Adrenal gland (tissue), 12 donors: Measurements from ENCODE around the gene SLF1. TPM values are rescaled to one million over a fixed set of nuclear protein-coding genes. Genes with fewer than 3 reads are reported as not detected.

Experiments used
- DNase-seq, 7 donors: peaks; one replicate each; pipeline ENCODE4 v3.0.0-alpha.2; 2019 to 2020
- H3K27ac ChIP-seq, 5 donors: fragments of 200-600 bp; sonication (generic) in 4 of 5; 1 replicate in 3 of 5; 2 replicates in 2 of 5; pipeline versions ENCODE4 v1.5.1 to v1.8.0; 2016 to 2020; ENCODE audit warnings: mild to moderate bottlenecking in 1 of 5
- H3K27me3 ChIP-seq: fragments of 200-600 bp; 2 replicates; pipeline ENCODE4 v1.8.0; 2021
- H3K36me3 ChIP-seq, 2 donors: fragments of 200-600 bp; replicated peaks in 1 of 2; 1 replicate in 1 of 2; 2 replicates in 1 of 2; pipeline versions ENCODE4 v1.5.1 to v1.8.0; 2018 to 2022
- H3K4me1 ChIP-seq, 2 donors: fragments of 200-600 bp; replicated peaks in 1 of 2; 1 replicate in 1 of 2; 2 replicates in 1 of 2; pipeline versions ENCODE4 v1.5.1 to v1.8.0; 2018 to 2021
- H3K4me3 ChIP-seq, 4 donors: fragments of 200-600 bp; sonication (generic) in 3 of 4; one replicate each; pipeline ENCODE4 v1.5.1; 2016 to 2018
- H3K9me3 ChIP-seq, 3 donors: fragments of 200-600 bp; sonication (generic) in 1 of 3; replicated peaks in 1 of 3; 1 replicate in 2 of 3; 2 replicates in 1 of 3; pipeline versions ENCODE4 v1.5.1 to v1.8.0; 2016 to 2021
- CTCF ChIP-seq, 6 experiments: fragments of 450-650 bp in 4 of 6; fragments of 200-600 bp in 2 of 6; sonication (generic) in 1 of 6; IDR thresholded peaks; 1 replicate in 5 of 6; 2 replicates in 1 of 6; pipeline versions ENCODE4 v1.5.1 to v1.8.0; 2016 to 2021; ENCODE audit warnings: antibody characterized with exemption in 6 of 6, mild to moderate bottlenecking in 2 of 6, moderate library complexity in 1 of 6
- POLR2A ChIP-seq, 2 donors: fragments of 450-650 bp; IDR thresholded peaks; one replicate each; pipeline ENCODE4 v1.6.1; 2017; ENCODE audit warnings: antibody characterized with exemption in 2 of 2, mild to moderate bottlenecking in 2 of 2, moderate library complexity in 1 of 2
- WGBS, 4 donors: extraction: QIAGEN DNeasy Blood & Tissue Kit in 2 of 4; methylation state at CpG; one replicate each; pipeline versions ENCODE4 v1.1.5 to v1.1.7; 2013 to 2017; 5-methylcytosine and 5-hydroxymethylcytosine counted together
- intact Hi-C, 2 donors: fragments of 100-400 bp; cut with DNase I; formaldehyde crosslinking; loops; one replicate each; pipeline versions ENCODE4 v1.14.1 to v1.15.0; 2022 to 2023
- polyA plus RNA-seq, 3 donors: library from polyadenylated mRNA; stranded (reverse); fragments of 200-250 nt in 2 of 3; fragments of 350-450 nt in 1 of 3; fragmentation: Illumina TruSeq in 1 of 3; extraction: RNeasy Lipid Tissue Mini Kit (QIAGEN cat#74804) in 1 of 3; gene quantifications; one replicate each; pipeline ENCODE4 v1.2.3, GENCODE V29; 2013 to 2014
- total RNA-seq, 9 donors: library from RNA; depleted of rRNA in 4 of 9; stranded (reverse); fragments of >200 nt in 4 of 9; fragments of 120-200 nt in 1 of 9; fragmentation: NEBNext Ultra II Directional in 1 of 9; extraction: Animal tissue kit (Norgen Biotek cat#: 25700) in 1 of 9; gene quantifications; one replicate each; pipeline versions ENCODE4 v1.1.0 to v1.2.4, GENCODE V29; 2013 to 2023
- donor health status: healthy with polysubstance abuse.
- donor health status: Bipolar disorder and iron deficiency.
- donor health status: DM: yes; HTN: yes; CAD: no.
- donor health status: DM: no; HTN: no; CAD: no.
- donor health status: DM: no; HTN: no; CAD: no.
- donor health status: DM: yes; HTN: yes; CAD: no.

SLF1 gene
- total and polyA plus RNA-seq, 12 donors = 1.3 to 9.8 (median 3.4) TPM

DNA sequence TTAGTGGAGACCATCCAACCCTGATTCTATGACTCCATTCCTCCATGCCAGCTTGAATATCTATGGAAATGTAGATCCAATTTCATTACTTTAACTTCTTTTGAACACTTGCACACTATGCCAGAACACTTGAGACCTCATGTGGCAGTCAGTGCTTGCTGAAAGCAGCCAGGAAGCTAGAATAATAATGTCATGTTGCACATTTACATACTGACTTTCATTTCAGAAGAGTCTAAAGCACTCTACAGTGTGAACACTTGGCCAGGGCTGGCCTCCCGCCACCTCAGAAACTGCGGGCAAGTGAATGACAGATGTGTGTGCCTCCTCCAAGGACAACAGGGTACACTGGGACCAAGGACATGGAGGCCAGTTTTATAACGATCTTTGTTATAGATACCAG lies 97.3 kb downstream of the SLF1 start:
- TF ChIP-seq POLR2A (IDR thresholded peaks at IDR 0.05) = no peak
- no peak for TF ChIP-seq CTCF (IDR thresholded peaks at IDR 0.05)
- Histone ChIP-seq H3K4me1 (no peaks in the 10 kb centered on the region), H3K27ac (no peak overlapping the region), H3K9me3 (no peaks in the 10 kb centered on the region), H3K4me3 (no peak overlapping the region), H3K36me3 (no peaks in the 10 kb centered on the region), H3K27me3 (no peaks in the 10 kb centered on the region)
- WGBS, 4 donors = 33 to 52% (median 44%) methylated on average over 3 of the region's 3 CpGs
- intact Hi-C loops = no loop called here
- DNase-seq = peak in 4 of 7 donors; percentile 8 to 58 (median 43)

- Histone ChIP-seq H3K27ac (no peak overlapping the region), H3K4me3 (no peak overlapping the region), H3K9me3 (no peaks in the 10 kb centered on the region), H3K36me3 (no peaks in the 10 kb centered on the region), H3K27me3 (no peaks in the 10 kb centered on the region), H3K4me1 (peaks cover 0 to 7% of the 10 kb centered on the region in 2 donors)
- 77 to 95% (median 80%) methylated on average over 1 of the region's 1 CpG for WGBS, 4 donors
- TF ChIP-seq CTCF (IDR thresholded peaks at IDR 0.05) (no peak), POLR2A (IDR thresholded peaks at IDR 0.05) (no peak)
- intact Hi-C loops = no loop called here
- DNase-seq = no peak
Measured at GRCh38 chr5:94725142-94725541, 106.7 kb downstream of the SLF1 start.

- Histone ChIP-seq H3K4me1 (no peaks in the 10 kb centered on the region), H3K4me3 (no peak overlapping the region), H3K27me3 (no peaks in the 10 kb centered on the region), H3K36me3 (no peaks in the 10 kb centered on the region), H3K27ac (no peak overlapping the region), H3K9me3 (no peaks in the 10 kb centered on the region)
- WGBS, 4 donors = 26 to 56% (median 39%) methylated on average over 1 of the region's 1 CpG
- intact Hi-C loops = no loop called here
- no peak for DNase-seq
- no peak for TF ChIP-seq POLR2A (IDR thresholded peaks at IDR 0.05)
- TF ChIP-seq CTCF (IDR thresholded peaks at IDR 0.05) = no peak
Measured at GRCh38 chr5:94731471-94731870, 113.0 kb downstream of the SLF1 start.

GRCh38 chr5:94736498-94736897 lies 118.0 kb downstream of the SLF1 start:
- intact Hi-C loops = loop anchor here in 1 of 2 donors (5.0 kb wide), 1 partner anchor 209 kb away; no protein-coding TSS in a partner anchor
- no peak for DNase-seq
- no peak overlapping the region for H3K27ac ChIP-seq
- no peaks in the 10 kb centered on the region for H3K4me1 ChIP-seq
- TF ChIP-seq CTCF (IDR thresholded peaks at IDR 0.05) (no peak), POLR2A (IDR thresholded peaks at IDR 0.05) (no peak)
- H3K27me3 ChIP-seq = no peaks in the 10 kb centered on the region
- no peak overlapping the region for H3K4me3 ChIP-seq
- no peaks in the 10 kb centered on the region for H3K9me3 ChIP-seq
- WGBS, 4 donors = 40 to 70% (median 48%) methylated on average over 1 of the region's 1 CpG
- H3K36me3 ChIP-seq = no peaks in the 10 kb centered on the region
